ENCODE measurements around the gene MAP2K6. TPM values are rescaled to one million over a fixed set of nuclear protein-coding genes. Genes with fewer than 3 reads are reported as not detected.
A peak's percentile ranks its signal among the peaks of the same experiment; 100 is the strongest.

The MAP2K6 gene
- total RNA-seq, 1 experiment from 2014 or later: 43.0 TPM

GRCh38 chr17:69425978-69426377, 11.5 kb downstream of the MAP2K6 start:
- no peaks in the 10 kb centered on the region for H3K27me3 Mint-ChIP-seq (ENCODE audit: low read depth)

GRCh38 chr17:69427486-69428197, 13.1 kb downstream of the MAP2K6 start:
- ATAC-seq (no peak), DNase-seq (ENCODE audit: low spot score) (no peak)
- Mint-ChIP-seq H3K27ac (peak overlapping the region; percentile 67), H3K36me3 (0 out of 2 replicates have a peak, but pooled peaks cover 3% of the 10 kb centered on the region), H3K4me1 (peaks cover 91% of the 10 kb centered on the region), H3K4me3 (no peak overlapping the region), H3K9me3 (no peaks in the 10 kb centered on the region), H3K27me3 (ENCODE audit: low read depth) (no peaks in the 10 kb centered on the region)
- ChIA-PET CTCF (interaction anchor here (1.1 kb wide), 1 partner anchor 13 kb away, joined by 3 read pairs; the partner anchor contains the start of gene MAP2K6), POLR2A (interaction anchor here (0.7 kb wide), 1 partner anchor 71 kb away, joined by 3 read pairs; no protein-coding TSS in a partner anchor)
- no peak for TF ChIP-seq USF1 (CRISPR knock-in tag; IDR thresholded peaks at IDR 0.05)

More at GRCh38 chr17:69425978-69426377, 11.5 kb downstream of the MAP2K6 start:
- no peak for DNase-seq (ENCODE audit: low spot score)
- Mint-ChIP-seq H3K27ac (peak overlapping the region; percentile 86), H3K36me3 (peaks cover 3% of the 10 kb centered on the region; the same call in 1 of the 2 replicates), H3K9me3 (no peaks in the 10 kb centered on the region), H3K4me3 (peak overlapping the region; percentile 5; the same call in 1 of the 2 replicates), H3K4me1 (peaks cover 85% of the 10 kb centered on the region)
- peak; percentile 45 for ATAC-seq
- ChIA-PET POLR2A (no interaction called here), CTCF (interaction anchor here (1.0 to 2.4 kb wide), 3 partner anchors 30 to 97 kb away, joined by 3 to 5 read pairs (median 3); no protein-coding TSS in a partner anchor)
- TF ChIP-seq CBFB (CRISPR knock-in tag; IDR thresholded peaks at IDR 0.05; ENCODE audit: low read depth) (no peak), GABPB1 (CRISPR knock-in tag; IDR thresholded peaks at IDR 0.05) (no peak), ZNF671 (CRISPR knock-in tag; IDR thresholded peaks at IDR 0.05) (no peak), NFYB (CRISPR knock-in tag; conservative IDR thresholded peaks at IDR 0.05; ENCODE audit: low read depth) (no peak), ZNF121 (CRISPR knock-in tag; IDR thresholded peaks at IDR 0.05) (0 out of 2 replicates have a peak, but pooled peaks have one; percentile 4), PREB (CRISPR knock-in tag; IDR thresholded peaks at IDR 0.05; ENCODE audit: borderline replicate concordance) (no peak)

- CTCF ChIA-PET: interaction anchor here (1.1 kb wide), 1 partner anchor 14 kb away, joined by 3 read pairs; the partner anchor contains the start of gene MAP2K6
- Mint-ChIP-seq H3K4me1 (peaks cover 89% of the 10 kb centered on the region), H3K27me3 (ENCODE audit: low read depth) (no peaks in the 10 kb centered on the region), H3K9me3 (no peaks in the 10 kb centered on the region), H3K4me3 (no peak overlapping the region), H3K27ac (peak overlapping the region; percentile 58), H3K36me3 (0 out of 2 replicates have a peak, but pooled peaks cover 3% of the 10 kb centered on the region)
- POLR2A ChIA-PET: interaction anchor here (0.7 kb wide), 1 partner anchor 70 kb away, joined by 3 read pairs; no protein-coding TSS in a partner anchor
- DNase-seq (ENCODE audit: low spot score) (no peak), ATAC-seq (no peak)
- TF ChIP-seq CTCF (IDR thresholded peaks at IDR 0.05): no peak
- no peak for TF ChIP-seq ZBTB43 (CRISPR knock-in tag; IDR thresholded peaks at IDR 0.05)
- no peak for TF ChIP-seq NFATC4 (CRISPR knock-in tag; IDR thresholded peaks at IDR 0.05)
- no peak for TF ChIP-seq CREB1 (CRISPR knock-in tag; IDR thresholded peaks at IDR 0.05)
- TF ChIP-seq TP53 (CRISPR knock-in tag; IDR thresholded peaks at IDR 0.05): no peak
- no peak for TF ChIP-seq ZNF317 (CRISPR knock-in tag; IDR thresholded peaks at IDR 0.05; ENCODE audit: borderline replicate concordance, low read depth)
- no peak for TF ChIP-seq ZNF425 (CRISPR knock-in tag; conservative IDR thresholded peaks at IDR 0.05)
- no peak for TF ChIP-seq HMGXB4 (CRISPR knock-in tag; IDR thresholded peaks at IDR 0.05)
- no peak for TF ChIP-seq JAZF1 (CRISPR knock-in tag; IDR thresholded peaks at IDR 0.05)
- no peak for TF ChIP-seq FOXJ3 (CRISPR knock-in tag; IDR thresholded peaks at IDR 0.05; ENCODE audit: borderline replicate concordance)
- no peak for TF ChIP-seq ZNF423 (CRISPR knock-in tag; IDR thresholded peaks at IDR 0.05)
- TF ChIP-seq CDX4 (CRISPR knock-in tag; IDR thresholded peaks at IDR 0.05; ENCODE audit: borderline replicate concordance): no peak
These were observed 13.9 kb downstream of the MAP2K6 start for GRCh38 chr17:69428252-69428980.
